Loucy (cell line): ENCODE data around the gene FGF13.

Experiments used
- CTCF ChIP-seq: fragments of 200-600 bp; sonication (generic); conservative IDR thresholded peaks from 2 replicates; pipeline ENCODE4 v1.5.1; 2014; ENCODE audit warnings: mild to moderate bottlenecking, antibody characterized with exemption, low read length
- EZH2phosphoT487 ChIP-seq: fragments of 200-600 bp; IDR thresholded peaks from 2 replicates; pipeline ENCODE4 v1.6.1; 2018; ENCODE audit warnings: antibody characterized with exemption, mild to moderate bottlenecking, moderate library complexity, borderline replicate concordance

DNA sequence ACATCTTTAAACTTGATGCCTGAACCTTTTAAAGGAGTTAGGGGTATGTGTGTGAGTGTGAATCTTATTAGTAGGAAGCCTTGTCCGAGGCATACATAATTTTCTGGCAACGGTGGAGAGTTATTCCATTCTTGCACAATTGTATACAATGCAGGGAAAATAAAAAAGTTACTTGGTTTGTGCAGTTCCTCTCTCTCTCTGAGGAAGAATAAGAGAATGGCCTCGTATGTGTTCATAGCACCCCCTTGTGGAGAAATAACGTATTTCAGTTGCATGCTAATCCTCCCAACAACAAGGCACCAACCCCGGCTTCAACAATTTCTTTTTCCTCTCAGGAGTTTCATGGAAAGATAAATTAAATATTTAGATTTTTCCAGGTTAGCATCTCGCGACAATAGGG, 33.7 kb upstream of the FGF13 start:
- no peak for TF ChIP-seq EZH2phosphoT487
- TF ChIP-seq CTCF, result peak; percentile 59
